GM21423 (cell line): ENCODE data around the gene ZNF366.

Source experiments
- ATAC-seq: cut with Tn5 transposase; IDR thresholded peaks from one replicate; pipeline ENCODE4 v1.9.1; 2021; ENCODE audit warnings: mild to moderate bottlenecking, moderate library complexity; ENCODE audit not compliant: unreplicated experiment

Gene ZNF366

DNA sequence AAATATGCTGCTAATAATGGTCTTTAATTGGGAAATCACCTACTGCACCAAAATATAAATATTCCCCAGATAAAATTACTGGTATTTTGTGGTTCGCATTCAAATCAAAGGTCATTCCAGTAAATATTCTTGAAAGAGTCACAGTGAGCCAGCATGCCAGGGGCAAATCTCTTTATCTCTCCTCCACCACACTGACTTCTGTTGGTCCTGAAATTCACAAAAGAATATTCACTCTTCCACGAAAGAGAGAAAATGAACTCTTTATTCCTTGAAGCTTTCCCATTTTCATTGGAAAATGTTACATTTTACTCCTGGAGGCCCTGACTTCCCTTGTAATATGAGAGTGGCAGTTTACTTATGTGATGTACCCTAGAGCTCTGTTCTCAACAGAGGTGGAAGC is 39.7 kb downstream of the ZNF366 start:
- ATAC-seq: no peak

DNA sequence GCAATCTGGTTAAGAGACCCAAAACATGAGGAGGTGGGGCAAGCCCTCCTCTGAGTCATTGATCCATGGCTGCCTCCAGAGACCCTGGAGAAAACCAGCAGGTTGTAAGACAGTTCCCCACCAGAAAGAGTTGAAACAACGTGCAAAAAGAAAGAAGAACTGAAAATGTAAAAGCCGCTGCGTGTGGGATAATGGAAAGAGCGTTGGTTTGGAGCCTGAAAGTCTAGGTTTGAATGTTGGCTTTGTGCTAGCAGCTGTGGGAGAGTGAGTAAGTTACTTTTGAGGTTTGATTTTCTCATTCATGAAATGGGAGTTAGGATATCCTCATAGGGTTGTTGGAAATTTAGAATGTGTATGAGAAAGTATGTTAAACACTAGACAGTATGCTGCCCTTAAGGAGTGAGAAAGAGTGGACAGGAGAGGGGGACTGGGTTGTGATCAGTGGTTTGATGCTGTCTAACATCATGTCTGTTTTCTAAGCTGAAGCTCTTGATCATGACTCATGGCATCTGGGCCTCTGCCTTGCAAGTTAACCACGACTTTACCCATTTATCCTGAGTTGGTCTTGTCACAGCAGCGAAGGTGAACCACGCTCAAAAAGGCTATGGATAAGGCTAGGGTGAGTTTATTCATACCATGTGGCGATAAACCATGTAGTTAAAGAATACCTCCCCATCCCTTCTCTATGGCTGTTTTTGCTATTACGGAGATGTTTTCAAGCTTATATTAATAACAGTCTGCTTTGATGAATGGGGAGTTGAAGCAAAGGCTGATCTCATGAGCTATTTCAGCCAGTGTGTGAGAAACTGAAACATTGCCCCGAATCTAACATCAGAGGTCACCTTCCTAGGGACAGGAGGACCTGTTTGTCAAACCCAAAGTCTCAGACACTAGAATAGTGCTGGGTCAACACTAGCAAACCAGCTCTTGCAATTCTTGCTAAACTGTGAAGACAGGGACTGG is 41.3 kb downstream of the ZNF366 start:
- peak; percentile 64 for ATAC-seq

DNA sequence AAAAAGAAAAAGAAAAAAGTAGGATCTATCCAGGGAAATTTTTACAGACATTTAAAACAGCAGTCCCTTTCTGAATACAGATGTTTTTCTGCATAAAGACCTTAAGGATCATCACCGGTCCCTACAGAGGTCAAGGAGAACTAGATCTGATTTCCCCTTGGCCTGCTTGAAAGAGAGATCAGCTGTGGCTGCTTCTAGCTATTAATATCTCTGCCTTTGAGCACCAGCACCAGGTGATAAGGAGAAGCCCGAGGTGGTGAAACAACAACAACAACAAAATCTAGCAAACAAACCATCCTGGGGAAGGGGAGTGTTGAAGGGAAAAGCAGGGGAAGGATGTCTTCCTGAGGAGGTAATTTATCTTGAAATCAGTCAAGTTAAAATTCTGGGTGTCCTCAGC is 42.1 kb downstream of the ZNF366 start:
- ATAC-seq: no peak

DNA sequence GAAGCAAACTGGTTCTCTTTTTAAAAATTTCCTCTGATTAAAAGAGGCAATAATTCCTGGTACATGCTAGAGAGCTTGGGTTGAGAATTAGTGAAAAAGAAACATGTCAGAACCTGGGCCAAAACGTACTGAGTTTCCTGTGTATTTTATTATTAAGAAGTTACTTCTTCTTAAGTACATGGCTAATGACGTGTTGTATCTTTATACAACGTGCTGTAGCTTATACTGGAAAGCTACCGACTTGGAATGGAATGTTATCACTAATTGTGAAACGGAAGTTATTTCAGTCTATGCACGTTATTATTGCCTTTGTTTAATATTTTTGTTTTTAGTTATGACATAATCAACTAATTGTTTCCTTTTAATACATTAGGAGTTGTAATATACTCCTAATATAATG is 43.1 kb downstream of the ZNF366 start:
- no peak for ATAC-seq

DNA sequence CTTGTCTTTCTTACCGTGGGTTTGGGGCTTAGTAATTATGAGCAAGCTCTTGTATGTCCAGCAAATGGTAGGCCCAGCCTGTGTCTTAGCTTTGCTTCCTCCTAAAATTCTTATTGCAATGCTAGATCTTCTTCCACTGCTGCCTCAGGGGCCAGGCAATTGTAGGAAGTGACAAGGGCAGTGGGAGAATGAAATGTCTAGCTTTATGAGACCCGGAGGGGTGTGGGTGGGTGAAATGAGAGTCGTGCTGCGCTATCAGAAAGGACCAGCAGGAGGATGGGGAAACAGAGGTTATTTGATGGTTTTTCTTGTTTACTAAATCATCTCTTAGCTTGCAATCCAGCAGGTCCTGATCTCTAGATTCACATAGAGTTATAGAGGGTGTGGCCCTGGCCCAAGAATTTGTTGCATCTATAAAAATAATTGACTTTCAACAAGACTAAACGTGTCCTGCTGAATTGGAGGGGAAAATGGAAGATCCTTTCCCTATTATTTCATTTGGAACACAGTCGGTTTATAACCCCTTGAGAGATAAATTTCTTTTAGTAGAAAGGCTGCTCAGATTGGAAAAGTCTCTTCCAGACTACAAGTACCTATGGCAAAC is 43.7 kb downstream of the ZNF366 start:
- ATAC-seq: no peak

DNA sequence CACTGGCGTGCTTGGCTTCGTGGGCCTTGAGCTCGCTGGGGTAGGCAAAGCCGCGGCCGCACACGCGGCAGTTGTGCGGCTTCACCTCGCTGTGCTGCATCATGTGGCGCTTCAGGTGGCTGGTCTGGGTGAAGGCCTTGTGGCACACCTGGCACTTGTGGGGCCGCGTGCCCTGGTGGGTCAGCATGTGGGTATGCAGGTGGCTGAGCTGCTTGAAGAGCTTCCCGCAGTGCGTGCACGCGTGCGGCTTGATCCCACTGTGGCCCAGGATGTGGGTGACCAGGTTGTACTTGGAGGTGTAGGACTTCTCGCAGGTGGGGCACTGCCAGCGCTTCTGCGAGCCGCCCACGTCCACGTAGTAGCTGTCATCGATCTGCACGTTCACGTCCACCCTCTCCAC is 46.8 kb downstream of the ZNF366 start:
- no peak for ATAC-seq

DNA sequence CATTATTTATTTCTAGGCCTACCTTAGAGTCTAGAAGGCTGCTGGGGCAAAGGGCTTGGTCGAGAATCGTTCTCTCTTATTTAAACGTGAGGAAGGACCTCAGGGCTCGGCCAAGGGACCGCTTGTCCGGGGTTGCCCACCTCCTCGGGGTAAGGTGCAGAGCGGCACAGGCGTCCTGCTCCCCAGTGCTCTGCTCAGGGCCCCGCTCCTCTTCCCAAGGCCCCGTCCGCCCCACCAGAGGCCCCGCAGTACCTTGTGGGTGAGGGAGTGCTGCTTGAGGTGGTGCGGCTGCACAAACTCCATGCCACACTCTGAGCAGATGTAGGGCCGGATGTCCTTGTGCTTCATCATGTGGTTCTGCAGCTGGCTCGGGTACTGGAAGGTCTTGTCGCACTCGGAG is 47.3 kb downstream of the ZNF366 start:
- no peak for ATAC-seq

DNA sequence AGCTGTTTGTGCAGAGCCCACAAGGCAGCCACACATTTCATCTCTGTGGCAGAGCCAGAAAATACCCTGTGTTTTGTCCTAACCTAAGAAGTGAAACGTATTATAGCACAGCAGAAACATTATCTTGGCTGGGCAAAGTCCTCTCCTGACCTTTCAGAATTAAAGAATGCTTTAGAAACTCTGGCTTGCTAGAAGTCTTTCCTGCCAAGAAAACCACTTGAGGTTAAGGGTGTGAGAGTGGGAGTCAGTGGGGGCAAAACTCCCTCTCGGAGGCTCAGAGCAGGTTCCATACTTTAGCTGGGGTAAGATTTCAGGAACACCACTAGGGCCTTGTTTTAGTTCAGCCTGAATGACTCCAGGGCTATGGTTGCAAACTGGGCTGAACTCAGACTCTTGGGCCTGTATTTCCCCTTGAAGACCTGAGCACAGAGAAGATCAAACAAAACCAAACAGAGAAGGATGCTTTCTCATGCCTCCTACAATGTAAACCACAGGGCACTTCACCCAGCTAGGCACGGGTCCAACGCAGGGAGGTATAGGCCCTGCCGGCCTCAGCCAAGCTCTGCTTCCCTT is 48.0 kb downstream of the ZNF366 start:
- peak; percentile 40 for ATAC-seq

DNA sequence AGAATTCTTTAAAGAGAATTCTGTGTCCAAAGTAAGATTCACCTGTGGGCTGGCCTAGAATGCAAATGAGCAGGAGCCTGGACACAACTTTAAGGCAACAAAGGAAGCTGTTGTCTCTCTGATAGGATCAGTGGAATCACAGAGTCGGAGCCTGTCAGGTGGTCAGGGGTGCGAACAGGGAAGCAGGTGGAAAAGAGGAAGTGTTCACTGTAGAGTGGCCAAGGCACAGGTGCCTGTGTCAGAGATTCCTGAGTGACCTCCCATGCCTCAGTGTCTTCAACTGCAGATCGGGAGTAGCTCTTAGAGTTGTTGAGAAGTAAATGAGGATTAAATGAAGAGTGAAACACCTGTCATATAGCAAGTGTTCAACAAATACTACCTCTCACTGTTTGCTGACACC is 48.8 kb downstream of the ZNF366 start:
- no peak for ATAC-seq

DNA sequence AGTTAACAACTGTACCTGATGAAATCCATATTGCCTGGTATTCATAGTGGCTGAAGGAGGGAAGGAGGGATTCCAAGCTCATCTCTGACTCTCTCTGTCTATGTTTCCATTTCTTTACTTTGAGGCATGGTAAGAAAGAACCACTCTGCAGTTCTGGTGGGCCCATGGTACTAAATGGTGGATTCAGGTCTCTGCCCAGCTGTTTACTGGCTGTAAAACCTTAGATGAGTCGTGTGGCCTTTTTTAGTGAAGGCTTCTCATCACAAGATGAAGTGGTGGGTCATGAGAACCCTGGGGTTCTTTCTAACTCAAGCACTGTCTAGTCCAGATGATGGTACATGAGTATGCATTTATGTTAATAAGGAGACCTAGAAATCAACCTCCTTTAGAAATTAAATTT is 49.7 kb downstream of the ZNF366 start:
- ATAC-seq: no peak

DNA sequence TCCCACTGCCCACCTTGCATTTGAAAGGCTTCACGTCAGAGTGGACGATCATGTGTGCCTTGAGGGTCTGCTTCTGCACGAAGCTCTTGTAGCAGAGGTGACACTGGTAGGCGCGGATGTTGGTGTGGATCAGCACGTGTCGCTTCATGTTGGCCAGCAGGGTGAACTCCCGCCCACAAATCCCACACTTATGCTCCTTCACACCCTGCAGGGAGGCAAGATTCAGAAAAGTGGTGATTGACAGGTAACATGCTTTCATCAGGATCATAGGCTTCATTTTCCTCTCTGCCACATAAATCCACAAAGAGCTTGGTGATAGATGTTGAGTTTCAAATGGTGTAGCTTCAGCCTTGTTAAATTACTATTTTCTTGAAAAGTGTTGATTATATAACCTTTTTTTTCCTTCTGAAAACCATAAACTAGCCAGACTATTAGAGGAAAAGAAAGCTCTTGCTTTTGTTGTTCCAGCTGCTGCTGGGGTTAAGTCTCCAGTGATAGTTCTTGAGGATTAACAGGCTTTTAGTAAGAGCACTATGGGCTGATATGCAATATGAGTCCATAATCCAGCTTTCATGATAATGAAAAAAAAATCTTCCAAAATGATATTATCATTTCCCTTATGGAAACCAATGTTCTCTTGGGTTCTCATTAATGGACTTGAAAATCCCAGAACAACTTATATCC is 50.7 kb downstream of the ZNF366 start:
- ATAC-seq: no peak

DNA sequence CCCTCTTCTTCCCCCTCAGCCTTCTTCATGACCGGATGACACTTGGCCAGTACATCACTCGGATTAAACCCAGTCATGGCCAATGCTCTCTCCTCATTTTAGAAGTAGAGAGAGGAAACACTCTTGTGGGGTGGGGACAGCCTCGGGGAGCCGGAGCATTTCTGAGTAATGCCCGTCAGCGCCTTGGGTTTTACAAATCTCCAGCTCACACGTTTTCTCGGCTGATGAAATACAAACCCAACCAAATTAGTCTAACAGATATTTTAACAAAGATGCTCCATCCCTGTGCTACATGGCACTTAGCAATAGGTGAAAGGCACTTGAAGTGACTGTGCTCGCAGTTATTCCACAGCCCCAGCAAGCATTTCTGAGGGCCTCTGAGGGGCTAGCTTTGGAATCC is 51.7 kb downstream of the ZNF366 start:
- ATAC-seq: no peak

DNA sequence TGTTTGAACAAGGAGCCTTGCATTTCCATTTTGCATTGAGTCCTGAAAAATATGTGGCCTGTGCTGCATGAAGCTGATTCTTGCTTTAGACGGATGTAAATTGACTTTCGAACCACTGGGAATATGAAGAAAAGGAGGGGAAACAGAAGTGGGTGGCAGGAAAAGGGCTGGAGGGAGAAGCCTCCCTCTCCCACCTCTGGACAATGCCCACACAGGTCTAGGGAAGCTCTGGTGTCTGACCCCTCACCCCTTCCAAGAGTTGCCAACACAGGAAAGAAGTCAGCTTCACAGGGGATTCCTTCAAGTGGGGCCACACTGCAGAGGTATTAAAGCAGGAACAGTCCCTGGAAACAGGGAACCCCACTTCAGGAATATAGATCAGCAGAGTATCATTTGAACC is 52.2 kb downstream of the ZNF366 start:
- ATAC-seq: no peak

DNA sequence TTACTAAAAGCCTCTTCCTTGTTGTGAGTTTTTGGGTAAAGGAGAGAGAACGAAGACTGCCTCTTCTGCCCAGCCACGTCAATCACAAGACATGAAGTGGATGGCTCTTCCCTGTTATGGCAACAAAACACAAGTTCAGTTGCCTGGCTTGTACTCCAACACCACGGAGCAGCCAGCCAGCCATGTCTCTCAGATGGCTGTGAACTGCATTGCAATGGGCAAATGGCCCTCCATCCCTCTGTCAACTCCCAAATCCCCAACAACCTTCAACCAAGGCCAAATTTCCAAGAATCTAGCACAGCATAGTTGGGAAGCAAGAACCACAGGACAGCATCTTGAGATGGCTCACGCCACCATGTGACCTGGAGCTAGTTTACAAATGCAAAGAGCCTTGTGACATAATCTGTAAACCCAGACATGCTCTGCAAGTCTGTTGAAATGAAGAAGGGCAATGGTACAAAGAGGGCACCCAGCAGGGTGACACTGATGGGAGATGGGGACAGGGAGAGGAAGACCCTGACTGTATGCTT is 53.9 kb downstream of the ZNF366 start:
- no peak for ATAC-seq

DNA sequence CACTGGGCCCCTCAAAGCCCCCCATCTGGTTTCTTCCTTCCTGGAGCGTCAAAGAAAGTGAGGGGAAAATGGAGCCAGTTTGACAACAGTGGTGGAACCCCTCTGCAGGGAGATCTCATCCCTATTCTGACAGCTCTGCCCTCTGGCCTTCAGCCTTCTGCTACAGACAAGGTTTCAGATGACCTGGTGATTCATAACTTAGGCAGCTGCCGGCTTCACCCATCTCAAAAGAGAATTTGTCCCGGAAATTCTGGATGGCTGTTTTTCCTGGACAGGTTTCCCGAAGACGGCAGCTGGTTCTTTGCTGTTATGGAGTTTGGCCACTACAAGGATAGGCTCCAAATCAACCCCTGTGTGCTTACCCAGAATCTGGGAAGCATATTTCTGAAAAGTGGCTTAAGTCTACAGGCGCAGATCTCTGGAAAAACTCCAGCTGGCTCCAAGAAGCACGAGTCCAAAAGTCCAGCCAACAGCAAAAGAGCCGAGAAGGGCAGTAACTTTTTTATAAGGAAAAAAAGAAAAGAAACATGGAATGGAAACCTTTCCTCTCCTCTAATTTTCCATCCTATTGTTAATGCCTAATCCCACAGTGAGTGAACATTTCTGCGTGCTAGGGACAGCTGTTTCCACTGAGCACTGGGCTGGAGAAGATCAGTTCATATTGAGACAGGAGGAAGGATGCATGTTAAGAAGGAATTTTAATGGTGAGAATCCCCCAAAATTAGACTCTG is 54.5 kb downstream of the ZNF366 start:
- ATAC-seq: no peak

DNA sequence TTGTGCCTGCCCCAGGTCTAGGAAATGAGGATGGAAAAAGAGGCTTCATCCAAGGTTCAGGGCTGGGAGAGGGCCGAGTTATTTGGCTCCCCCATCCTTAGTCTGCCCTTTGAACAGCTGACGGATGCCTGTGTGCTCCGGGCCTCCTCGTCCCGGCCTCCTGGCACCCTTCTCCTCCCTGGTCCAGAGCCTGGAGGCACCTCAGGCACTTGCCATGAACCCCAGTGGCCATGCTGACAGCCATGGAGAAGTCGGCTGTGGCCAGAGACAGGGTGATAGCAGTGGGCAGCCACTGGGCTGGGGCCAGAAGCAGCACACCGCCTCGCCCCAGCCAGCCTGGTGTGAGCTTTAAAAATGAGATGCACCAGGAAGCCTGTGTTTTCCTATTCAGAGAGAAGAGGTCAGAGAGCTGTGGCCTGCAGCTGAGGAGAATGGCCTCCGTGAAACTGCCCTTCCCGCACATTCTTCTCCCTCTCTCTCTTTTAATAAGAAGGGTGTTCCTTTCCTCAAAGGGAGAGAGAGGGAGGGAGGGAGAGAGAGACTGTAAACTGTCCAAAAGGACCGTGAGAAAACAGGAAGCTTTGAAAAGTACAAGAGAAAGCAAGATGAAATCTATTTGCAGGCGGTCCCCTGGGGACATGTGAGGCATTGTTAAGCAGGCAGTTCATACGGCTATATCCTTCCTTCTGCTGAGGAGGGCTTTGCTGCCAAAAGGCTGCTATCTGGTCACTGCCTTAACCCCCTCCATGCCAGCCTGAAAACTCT is 55.3 kb downstream of the ZNF366 start:
- ATAC-seq: peak; percentile 79

DNA sequence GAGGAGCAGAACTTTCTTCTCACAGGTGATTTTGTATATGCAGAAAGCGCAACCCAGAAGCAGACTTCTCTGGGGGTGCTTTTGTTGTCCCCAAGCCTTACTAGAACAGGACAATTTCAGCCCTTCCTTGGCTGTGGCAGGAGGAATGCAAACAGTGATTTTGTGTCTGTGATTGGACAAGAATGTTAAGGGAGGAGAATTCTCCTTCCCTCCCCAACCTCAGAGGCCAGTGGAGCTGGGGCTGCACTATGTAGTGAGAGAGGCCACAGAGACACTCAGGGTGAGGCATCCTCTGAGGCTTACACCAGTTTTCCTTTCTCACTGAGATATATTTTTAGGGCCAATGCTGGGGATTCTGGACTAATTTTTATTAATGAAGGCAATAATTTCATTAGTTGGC is 58.8 kb downstream of the ZNF366 start:
- no peak for ATAC-seq

DNA sequence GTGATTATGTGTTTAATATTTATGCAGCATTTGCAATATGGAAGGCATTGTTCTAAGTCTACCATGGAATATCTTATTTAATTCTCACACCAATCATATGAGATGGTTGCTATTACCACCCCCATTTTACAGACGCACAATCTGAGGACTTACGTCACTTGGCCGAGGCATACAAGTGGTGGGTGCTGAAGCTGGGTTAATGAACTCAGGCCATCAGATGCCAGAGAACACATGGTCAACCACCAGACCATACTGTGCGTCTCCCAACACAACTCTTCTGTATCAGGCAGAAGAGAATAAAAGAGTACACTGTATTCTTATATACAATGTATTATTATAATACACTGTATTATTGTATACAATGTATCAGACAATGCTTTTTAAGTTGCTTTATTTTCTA is 59.5 kb downstream of the ZNF366 start:
- ATAC-seq: no peak

DNA sequence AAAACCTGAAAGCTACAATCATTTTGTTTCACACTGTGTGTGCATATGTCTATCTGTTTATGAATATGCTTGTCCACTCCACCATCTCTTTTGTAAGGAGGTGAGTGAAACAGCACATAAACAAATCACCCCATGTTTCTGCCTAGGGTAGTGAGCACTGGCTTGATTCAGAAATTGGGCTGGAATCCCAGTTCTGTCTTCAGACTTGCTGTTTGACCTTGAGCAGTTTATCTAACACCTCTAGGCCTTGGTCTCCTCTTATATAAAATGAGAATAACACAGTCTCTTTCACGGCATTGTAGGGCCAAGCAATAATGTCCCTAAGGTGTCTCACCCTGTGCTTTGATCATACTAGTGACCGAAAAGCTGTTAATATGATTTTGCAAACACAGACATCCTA is 61.2 kb downstream of the ZNF366 start:
- no peak for ATAC-seq

DNA sequence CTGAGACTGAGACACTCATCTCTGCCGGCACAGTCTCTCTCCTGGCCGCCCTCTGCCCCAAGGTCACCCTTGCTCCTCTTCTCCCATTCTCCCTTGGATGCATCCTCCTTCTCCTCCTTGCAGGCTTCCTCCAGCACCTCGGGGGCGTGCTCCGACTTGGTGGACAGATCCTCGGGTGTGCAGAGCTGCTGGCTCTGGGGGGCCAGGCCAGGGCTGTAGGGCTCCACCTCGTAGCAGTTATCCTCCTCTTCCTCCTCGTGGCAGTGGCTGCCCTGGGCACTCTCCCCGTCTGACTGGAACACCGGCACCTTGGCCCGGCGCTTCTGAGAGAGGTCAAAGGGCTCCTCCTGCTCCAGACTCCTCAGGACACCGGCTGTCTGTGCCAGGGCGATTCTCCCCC is 63.3 kb downstream of the ZNF366 start:
- no peak for ATAC-seq
